SK-N-SH (cell line): ENCODE measurements around the gene TGFA. TPM values are rescaled to one million over a fixed set of nuclear protein-coding genes. Genes with fewer than 3 reads are reported as not detected.

Experiments used
- CTCF ChIA-PET: fragments of 300-600, 350-600 bp; formaldehyde crosslinking; extraction: SDS; loops from one replicate; lab custom pipeline; 2021; lab: Yijun Ruan, JAX
- POLR2A ChIA-PET: fragments of 350-600 bp; sonication (Branson Sonifier 250); formaldehyde crosslinking; extraction: SDS; loops from one replicate; lab custom pipeline; 2020; ENCODE audit warnings: antibody characterized with exemption, inconsistent platforms; lab: Yijun Ruan, JAX
- DNase-seq: peaks from one replicate; pipeline ENCODE4 v3.0.0; 2012
- H2AFZ ChIP-seq: fragments of 200-600 bp; sonication (generic); 2 replicates; pipeline ENCODE4 v1.8.1; 2016; ENCODE audit warnings: antibody characterized with exemption, mild to moderate bottlenecking, low read depth
- H3F3A ChIP-seq: fragments of 200-600 bp; sonication (generic); replicated peaks from 2 replicates; pipeline ENCODE3; 2016; ENCODE audit warnings: antibody characterized with exemption, mild to moderate bottlenecking; ENCODE audit not compliant: insufficient read depth
- H3K27ac ChIP-seq, 2 experiments: fragments of 200-500 bp in 1 of 2; fragments of 200-600 bp in 1 of 2; sonication (Bioruptor generic) in 1 of 2; sonication (generic), shearing (Covaris generic) in 1 of 2; 2 replicates each; pipeline versions ENCODE4 v1.5.1 to v1.6.1; 2014 to 2016; ENCODE audit warnings: low read depth in 2 of 2, inconsistent platforms in 1 of 2, low read length in 1 of 2, mild to moderate bottlenecking in 1 of 2, mixed read lengths in 1 of 2
- H3K27me3 ChIP-seq: fragments of 200-600 bp; sonication (generic), shearing (Covaris generic); 2 replicates; pipeline ENCODE4 v1.6.1; 2016; ENCODE audit warnings: mixed run types; ENCODE audit not compliant: insufficient read depth
- H3K36me3 ChIP-seq, 2 experiments: fragments of 200-500 bp in 1 of 2; fragments of 200-600 bp in 1 of 2; sonication (Bioruptor generic) in 1 of 2; sonication (generic) in 1 of 2; replicated peaks in 1 of 2; 2 replicates each; pipeline versions ENCODE3 to v1.5.1; 2014 to 2016; ENCODE audit warnings: low read length in 1 of 2, mild to moderate bottlenecking in 1 of 2; ENCODE audit not compliant: insufficient read depth in 2 of 2, control insufficient read depth in 1 of 2
- H3K4me1 ChIP-seq, 2 experiments: fragments of 200-500 bp in 1 of 2; fragments of 200-600 bp in 1 of 2; sonication (Bioruptor generic) in 1 of 2; sonication (generic), shearing (Covaris generic) in 1 of 2; 2 replicates each; pipeline versions ENCODE4 v1.5.1 to v1.6.1; 2014 to 2016; ENCODE audit warnings: low read depth in 1 of 2, low read length in 1 of 2, mixed run types in 1 of 2; ENCODE audit not compliant: insufficient read depth in 2 of 2, control insufficient read depth in 1 of 2
- H3K4me2 ChIP-seq: fragments of 200-600 bp; sonication (generic), shearing (Covaris generic); 2 replicates; pipeline ENCODE4 v1.6.1; 2017; ENCODE audit warnings: mixed run types
- H3K4me3 ChIP-seq, 2 experiments: fragments of 200-500 bp in 1 of 2; fragments of 200-600 bp in 1 of 2; sonication (Bioruptor generic) in 1 of 2; sonication (generic), shearing (Covaris generic) in 1 of 2; 2 replicates each; pipeline versions ENCODE4 v1.5.1 to v1.8.1; 2014 to 2016; ENCODE audit warnings: low read depth in 2 of 2, inconsistent platforms in 1 of 2, low read length in 1 of 2, mild to moderate bottlenecking in 1 of 2, mixed read lengths in 1 of 2, moderate library complexity in 1 of 2
- H3K79me2 ChIP-seq: fragments of 200-600 bp; sonication (generic); 2 replicates; pipeline ENCODE4 v1.8.1; 2017; ENCODE audit warnings: mild to moderate bottlenecking; ENCODE audit not compliant: insufficient read depth
- H3K9ac ChIP-seq: fragments of 200-600 bp; sonication (generic); 2 replicates; pipeline ENCODE4 v1.6.1; 2017; ENCODE audit warnings: mixed run types
- H3K9me2 ChIP-seq: fragments of 200-600 bp; sonication (generic); 2 replicates; pipeline ENCODE4 v1.6.1; 2017; ENCODE audit warnings: mixed run types
- H3K9me3 ChIP-seq: fragments of 200-600 bp; sonication (generic); 2 replicates; pipeline ENCODE4 v1.6.1; 2017; ENCODE audit warnings: mixed run types, mild to moderate bottlenecking, moderate library complexity
- H4K20me1 ChIP-seq: fragments of 200-600 bp; sonication (generic); 2 replicates; pipeline ENCODE4 v1.6.1; 2017; ENCODE audit warnings: mild to moderate bottlenecking, mixed run types; ENCODE audit not compliant: insufficient read depth
- CTCF ChIP-seq: fragments of 200-600 bp; sonication (generic); IDR thresholded peaks from 2 replicates; pipeline ENCODE4 v1.6.1; 2017; ENCODE audit warnings: antibody characterized with exemption, mild to moderate bottlenecking, moderate library complexity
- ELF1 ChIP-seq: IDR thresholded peaks from 2 replicates; pipeline ENCODE4 v1.4.0; 2012
- FOSL2 ChIP-seq: IDR thresholded peaks from 2 replicates; pipeline ENCODE4 v1.4.0; 2012; ENCODE audit warnings: low read depth, mild to moderate bottlenecking, moderate library complexity, borderline replicate concordance
- FOXJ3 ChIP-seq: sonication (generic); formaldehyde crosslinking; IDR thresholded peaks from 2 replicates; pipeline ENCODE4 v1.5.1; 2020; ENCODE audit warnings: mild to moderate bottlenecking, missing genetic modification reagents
- GABPA ChIP-seq: IDR thresholded peaks from 2 replicates; pipeline ENCODE4 v1.4.0; 2012; ENCODE audit warnings: low read depth, mild to moderate bottlenecking
- GATA2 ChIP-seq: sonication (generic); formaldehyde crosslinking; IDR thresholded peaks from 2 replicates; pipeline ENCODE4 v1.5.0; 2020; ENCODE audit warnings: mild to moderate bottlenecking, missing genetic modification reagents
- JUND ChIP-seq: IDR thresholded peaks from 2 replicates; pipeline ENCODE4 v1.4.0; 2012
- MAX ChIP-seq: IDR thresholded peaks from 2 replicates; pipeline ENCODE4 v1.4.0; 2012; ENCODE audit warnings: low read depth
- PBX3 ChIP-seq: IDR thresholded peaks from 2 replicates; pipeline ENCODE4; 2012
- SIN3A ChIP-seq: IDR thresholded peaks from 2 replicates; pipeline ENCODE4 v1.6.1; 2012; ENCODE audit warnings: low read depth, mild to moderate bottlenecking, low read length, moderate library complexity, borderline replicate concordance
- TEAD4 ChIP-seq: IDR thresholded peaks from 2 replicates; pipeline ENCODE4 v1.4.0; 2012; ENCODE audit warnings: mild to moderate bottlenecking, borderline replicate concordance; ENCODE audit not compliant: insufficient read depth
- WGBS: methylation state at CpG from one replicate; pipeline ENCODE4 v1.1.6; 2017; ENCODE audit warnings: low lambda C conversion rate; 5-methylcytosine and 5-hydroxymethylcytosine counted together
- polyA plus RNA-seq, 3 experiments: library from polyadenylated mRNA; depleted of rRNA; stranded (reverse); fragments of >200 nt; gene quantifications; 2 replicates each; pipeline ENCODE4 v1.2.3, GENCODE V29; 2012
- TF ChIP-seq, protein P1 (sequence below): IDR thresholded peaks from 2 replicates; pipeline ENCODE4 v1.4.0; 2012; ENCODE audit warnings: low read depth, borderline replicate concordance

The TGFA gene
- polyA plus RNA-seq, 1 of the 3 experiments (the other 2 are of a cell fraction): not detected

DNA sequence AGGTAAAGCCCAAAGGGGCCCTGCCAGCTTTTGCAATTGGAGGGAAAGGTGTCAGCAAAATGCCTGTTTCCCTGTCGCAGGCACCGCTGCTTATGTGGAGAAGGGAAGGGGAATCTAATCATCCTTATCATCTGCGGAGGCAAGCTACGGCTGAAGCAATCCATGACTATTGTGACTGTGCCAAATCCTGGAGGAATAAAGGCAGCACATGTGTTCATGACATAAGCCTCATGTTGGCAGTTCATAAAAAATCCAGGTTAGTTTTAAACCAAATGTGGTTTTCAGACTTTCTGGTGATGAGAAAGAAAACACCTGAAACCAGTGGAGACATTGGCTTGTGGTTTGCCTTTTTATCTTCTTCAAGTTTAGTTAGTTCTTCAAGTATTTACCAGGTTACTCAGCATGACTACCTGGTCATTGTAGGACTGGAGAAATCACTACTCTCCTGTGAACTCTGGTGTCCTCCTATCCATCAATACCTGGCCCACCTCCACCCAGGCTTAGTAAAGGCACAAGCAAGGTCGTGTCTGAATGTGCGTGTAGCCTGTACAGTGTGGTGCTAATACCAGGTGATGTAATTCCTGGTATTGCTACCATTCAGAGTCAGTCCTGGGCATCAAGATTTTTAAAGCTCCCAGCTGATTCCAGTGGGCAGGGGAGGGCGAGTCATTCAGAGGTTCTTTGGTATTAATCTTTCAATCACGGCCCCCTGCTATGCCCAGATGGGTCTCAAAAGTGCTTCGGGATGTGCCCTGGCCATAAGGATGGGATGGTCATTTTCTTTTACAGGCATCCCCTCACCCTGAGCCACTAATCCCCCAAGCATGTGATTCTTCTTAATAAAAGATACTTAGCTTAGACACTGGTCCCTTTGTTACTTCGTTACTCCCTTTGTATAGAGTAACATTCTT lies 96.8 kb downstream of the TGFA start:
- WGBS: 46% methylated on average over 10 of the region's 10 CpGs

More for the DNA sequence above, 96.8 kb downstream of the TGFA start:
- H3K9me3 ChIP-seq: no peaks in the 10 kb centered on the region
- H3K36me3 ChIP-seq: no peaks in the 10 kb centered on the region
- H3K9ac ChIP-seq: no peak overlapping the region
- ChIA-PET POLR2A (no interaction called here), CTCF (interaction anchor here (0.6 kb wide), 1 partner anchor 547 kb away, joined by 3 read pairs; no protein-coding TSS in a partner anchor)
- H3K4me1 ChIP-seq: peaks cover 0 to 4% of the 10 kb centered on the region in 2 experiments; a peak in 1 of 4 replicates
- H3K27ac ChIP-seq: no peak overlapping the region
- TF ChIP-seq JUND: no peak
- TF ChIP-seq PBX3: no peak
- no peak for TF ChIP-seq CTCF
- no peak for TF ChIP-seq SIN3A
- TF ChIP-seq FOXJ3 (CRISPR knock-in tag): no peak
- TF ChIP-seq, protein P1, sequence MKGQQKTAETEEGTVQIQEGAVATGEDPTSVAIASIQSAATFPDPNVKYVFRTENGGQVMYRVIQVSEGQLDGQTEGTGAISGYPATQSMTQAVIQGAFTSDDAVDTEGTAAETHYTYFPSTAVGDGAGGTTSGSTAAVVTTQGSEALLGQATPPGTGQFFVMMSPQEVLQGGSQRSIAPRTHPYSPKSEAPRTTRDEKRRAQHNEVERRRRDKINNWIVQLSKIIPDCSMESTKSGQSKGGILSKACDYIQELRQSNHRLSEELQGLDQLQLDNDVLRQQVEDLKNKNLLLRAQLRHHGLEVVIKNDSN: no peak
- no peak for TF ChIP-seq GABPA
- no peak for TF ChIP-seq FOSL2
- no peak for TF ChIP-seq MAX
- TF ChIP-seq ELF1: no peak
- no peak for TF ChIP-seq GATA2
- no peak for TF ChIP-seq TEAD4
- no peaks in the 10 kb centered on the region for H3K79me2 ChIP-seq
- H3K9me2 ChIP-seq: no peaks in the 10 kb centered on the region
- H3K4me3 ChIP-seq: no peak overlapping the region
- peaks cover 31% of the 10 kb centered on the region; the same call in 1 of the 2 replicates for H3K27me3 ChIP-seq
- no peaks in the 10 kb centered on the region for H4K20me1 ChIP-seq
- no peak overlapping the region for H2AFZ ChIP-seq
- DNase-seq: no peak
- no peak overlapping the region for H3K4me2 ChIP-seq
- no peaks in the 10 kb centered on the region for H3F3A ChIP-seq
